ENCODE data around the gene FBXO46.
"Not testable (repeated sequence)": the region's sequence is repeated elsewhere in the genome, so short reads cannot be mapped to it uniquely, and the experiment has no call there.

FBXO46 gene

DNA sequence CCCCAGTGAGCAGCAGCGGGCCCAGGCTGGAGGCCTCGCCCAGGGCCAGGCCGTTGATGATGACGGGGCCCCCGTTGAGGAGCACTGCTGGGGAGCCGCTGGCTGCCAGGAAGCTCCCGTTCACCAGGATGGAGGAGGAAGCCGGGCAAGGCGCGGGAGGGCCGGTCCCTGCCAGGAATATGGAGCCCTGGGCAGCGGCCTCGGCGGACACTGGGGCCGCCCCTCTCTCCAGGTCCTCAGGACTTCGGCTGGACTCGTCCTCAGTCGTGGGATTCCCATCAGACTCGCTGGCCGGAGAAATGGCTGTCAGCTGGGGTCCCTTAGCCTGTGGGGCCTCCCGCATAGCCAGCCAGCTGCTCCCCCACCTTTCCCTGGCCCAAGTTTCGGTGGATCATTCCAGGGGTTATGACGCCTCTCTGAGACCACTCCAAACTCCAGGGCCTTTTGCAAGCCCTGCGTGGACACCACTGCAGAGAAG lies 36.2 kb upstream of the FBXO46 start:
- DNase-seq (ENCODE audit: low read depth, low spot score), result no peak
- H3K27ac ChIP-seq, result peak overlapping the region; percentile 84

GRCh38 chr19:45766296-45766868 lies 35.7 kb upstream of the FBXO46 start:
- DNase-seq (ENCODE audit: low read depth, low spot score), result no peak
- H3K27ac ChIP-seq, result peak overlapping the region; percentile 84

DNA sequence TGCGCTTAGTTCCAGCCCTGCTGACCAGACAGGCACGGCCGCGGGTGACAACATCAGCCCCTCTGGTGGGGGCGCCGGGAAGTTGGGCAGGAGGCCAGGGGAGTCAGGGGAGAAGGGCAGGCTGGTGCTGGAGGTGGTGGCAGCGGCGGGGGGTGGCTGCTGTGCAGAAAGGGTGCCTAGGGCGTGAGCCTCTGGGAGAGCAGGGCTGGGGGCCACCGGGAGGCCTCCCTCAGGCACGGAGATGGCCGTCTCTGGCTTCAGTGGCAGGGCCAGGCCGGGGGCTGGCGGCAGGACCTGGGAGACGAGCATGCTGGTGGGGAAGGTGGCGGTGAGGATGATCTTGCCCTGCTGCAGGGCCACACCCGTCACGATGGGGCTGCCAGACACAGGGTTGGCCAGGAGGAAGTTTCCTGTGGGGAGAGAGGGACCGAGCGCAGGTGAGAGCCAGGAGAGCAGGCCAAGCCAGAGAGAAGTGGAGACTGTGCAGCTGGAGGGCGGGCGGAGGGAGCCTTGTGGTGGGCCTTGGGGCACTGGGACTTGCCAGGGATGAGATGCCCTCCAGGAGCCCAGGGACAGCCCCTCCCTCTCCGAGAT lies 35.1 kb upstream of the FBXO46 start:
- no peak overlapping the region for H3K27ac ChIP-seq
- DNase-seq (ENCODE audit: low read depth, low spot score), result no peak

- H3K27ac ChIP-seq, result no peak overlapping the region
- no peak for DNase-seq (ENCODE audit: low read depth, low spot score)
These were observed 34.4 kb upstream of the FBXO46 start for GRCh38 chr19:45764945-45765701.

GRCh38 chr19:45764475-45764874 lies 33.8 kb upstream of the FBXO46 start:
- DNase-seq (ENCODE audit: low read depth, low spot score), result no peak
- no peak overlapping the region for H3K27ac ChIP-seq

DNA sequence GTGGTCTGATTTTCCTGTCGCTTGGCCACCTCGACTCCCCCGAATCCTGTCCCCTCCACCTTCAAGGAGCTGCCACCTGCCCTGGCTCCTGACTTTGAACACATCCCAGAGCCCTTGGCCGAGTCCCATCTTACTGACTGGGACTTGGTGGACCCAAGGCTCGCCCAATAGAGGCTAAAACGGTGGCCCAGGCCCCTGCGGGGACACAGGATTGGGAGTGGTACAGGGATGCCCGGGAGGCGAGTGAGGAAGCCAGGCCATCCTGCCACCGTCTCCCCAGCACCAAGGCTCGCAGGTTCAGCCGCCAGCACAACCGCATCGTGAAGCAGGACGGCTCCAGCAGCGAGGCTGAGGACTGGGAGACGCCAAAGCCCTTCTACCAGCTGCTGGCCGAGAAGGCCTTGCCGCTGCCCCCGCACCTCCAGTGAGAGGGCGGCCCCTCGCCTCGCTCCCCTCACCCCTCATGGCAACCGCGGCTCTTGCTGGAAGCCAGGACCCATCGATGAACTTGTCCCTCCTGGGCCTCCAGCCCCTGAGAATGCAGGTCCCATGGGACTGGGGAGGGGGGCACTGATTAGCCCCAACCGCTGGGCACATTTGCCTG lies 33.1 kb upstream of the FBXO46 start:
- no peak overlapping the region for H3K27ac ChIP-seq
- DNase-seq (ENCODE audit: low read depth, low spot score), result no peak

DNA sequence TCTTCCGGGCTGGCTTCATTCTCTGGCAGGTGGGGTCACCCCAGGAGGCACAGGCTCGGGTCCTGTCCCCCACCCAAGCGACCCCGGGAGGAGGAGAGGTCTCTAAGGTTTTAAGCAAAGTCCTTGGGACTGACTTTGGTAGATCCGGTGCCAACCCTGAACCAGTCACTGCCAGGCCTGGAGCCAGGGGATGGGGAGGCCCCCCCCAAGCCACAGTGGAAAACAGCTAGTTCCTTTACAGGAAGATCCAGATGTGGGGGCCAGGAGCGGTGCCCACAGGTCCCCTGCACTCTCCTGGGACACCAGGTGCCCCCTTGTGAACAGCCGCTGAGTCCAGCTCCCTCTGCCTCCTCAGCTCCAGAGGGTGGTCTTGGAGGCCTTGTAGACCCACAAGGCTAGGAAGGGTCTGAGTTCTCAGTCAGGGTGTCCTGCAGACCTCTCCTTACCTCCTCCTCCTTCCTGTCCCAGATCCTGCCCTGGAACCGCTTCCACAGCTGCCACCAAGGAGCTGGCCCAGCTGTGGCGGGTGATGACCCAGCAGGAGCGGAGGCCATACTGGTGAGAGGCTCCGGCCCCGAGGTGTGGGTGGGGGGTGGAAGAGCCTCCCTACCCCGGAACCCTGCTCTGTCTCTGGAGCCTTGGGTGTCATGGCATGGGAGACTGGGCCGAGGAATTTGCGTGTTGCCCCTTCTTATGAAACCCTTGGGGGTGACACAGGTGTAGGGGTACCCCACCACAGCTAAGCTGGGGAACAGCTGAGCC lies 32.4 kb upstream of the FBXO46 start:
- no peak overlapping the region for H3K27ac ChIP-seq
- DNase-seq (ENCODE audit: low read depth, low spot score), result no peak

DNA sequence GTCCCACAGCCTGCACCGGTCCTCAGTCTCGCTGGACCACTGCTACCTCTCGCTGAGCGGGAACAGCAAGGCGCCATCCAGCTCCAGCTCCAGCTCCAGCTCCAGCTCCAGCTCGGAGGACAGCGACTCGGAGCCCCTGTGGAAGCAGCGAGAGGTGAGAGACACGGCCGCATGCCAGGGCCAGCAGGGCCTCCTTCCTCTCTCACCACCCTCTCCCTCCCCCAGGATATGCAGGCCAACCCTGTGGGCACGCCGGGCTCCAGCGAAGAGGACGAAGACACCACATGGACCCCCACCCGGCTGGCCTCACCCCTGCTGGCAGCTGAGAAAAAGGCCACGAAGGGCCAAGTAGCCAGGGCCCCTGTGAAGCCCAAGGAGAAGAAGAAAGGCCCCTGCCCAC lies 31.0 kb upstream of the FBXO46 start:
- H3K27ac ChIP-seq, result no peak overlapping the region
- no peak for DNase-seq (ENCODE audit: low read depth, low spot score)

DNA sequence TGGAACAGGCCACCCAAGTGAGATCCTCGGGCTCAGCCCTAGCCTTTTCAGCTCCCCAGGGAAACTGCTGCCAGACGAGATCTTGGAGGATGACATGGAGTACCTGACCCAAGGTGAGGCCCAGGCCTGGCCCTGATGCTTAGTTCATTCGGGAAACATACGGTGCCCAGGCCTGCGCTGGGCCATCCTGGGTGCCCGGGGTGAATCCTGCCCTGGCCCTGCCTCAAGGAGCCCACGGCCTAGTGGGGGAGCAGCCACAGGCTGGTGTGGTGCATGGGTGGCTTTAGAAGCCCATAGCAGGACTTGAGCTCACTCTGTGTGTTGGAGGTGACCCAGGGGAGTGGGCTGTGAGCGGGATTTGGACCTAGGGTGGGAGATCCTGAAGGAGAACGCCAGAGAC lies 28.2 kb upstream of the FBXO46 start:
- no peak for DNase-seq (ENCODE audit: low read depth, low spot score)
- no peak overlapping the region for H3K27ac ChIP-seq

DNA sequence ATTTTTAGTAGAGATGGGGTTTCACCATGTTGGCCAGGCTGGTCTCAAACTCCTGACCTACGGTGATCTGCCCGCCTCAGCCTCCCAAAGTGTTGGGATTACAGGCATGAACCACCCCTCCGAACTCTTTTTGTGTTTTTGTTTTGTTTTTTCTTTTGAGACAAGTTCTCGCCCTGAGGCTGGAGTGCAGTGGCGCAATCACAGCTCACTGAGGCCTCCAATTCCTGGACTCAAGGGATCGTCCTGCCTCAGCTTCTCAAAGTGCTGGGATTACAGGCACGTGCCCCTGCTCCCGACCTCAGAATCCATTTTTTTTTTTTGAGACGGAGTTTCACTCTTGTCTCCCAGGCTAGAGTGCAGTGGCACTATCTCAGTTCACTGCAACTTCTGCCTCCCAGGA lies 27.0 kb upstream of the FBXO46 start:
- H3K27ac ChIP-seq, result no peak overlapping the region
- no peak for DNase-seq (ENCODE audit: low read depth, low spot score)

GRCh38 chr19:45754323-45754722 lies 23.6 kb upstream of the FBXO46 start:
- no peak for DNase-seq (ENCODE audit: low read depth, low spot score)
- no peak overlapping the region for H3K27ac ChIP-seq

DNA sequence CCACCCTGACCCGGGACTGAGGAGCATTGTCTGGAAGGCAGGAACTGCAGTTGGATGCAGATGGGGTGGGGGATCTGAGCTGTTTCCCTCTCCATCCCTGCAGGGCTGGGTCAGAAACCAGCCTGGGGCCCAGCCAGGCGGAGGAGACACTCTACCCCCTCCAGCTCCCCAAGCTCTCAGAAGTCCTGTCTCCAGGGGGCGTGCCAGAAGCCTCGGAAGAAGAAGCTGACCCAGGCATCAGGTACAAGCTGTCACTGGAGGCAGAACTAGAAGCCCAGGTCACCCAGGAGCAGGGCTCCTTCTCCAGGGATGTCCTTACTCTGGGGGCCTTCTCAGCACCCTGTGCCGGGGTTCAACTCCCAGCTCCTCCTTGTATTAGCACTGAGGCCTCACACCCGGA lies 22.9 kb upstream of the FBXO46 start:
- DNase-seq (ENCODE audit: low read depth, low spot score), result no peak
- H3K27ac ChIP-seq, result no peak overlapping the region

GRCh38 chr19:45752639-45753038 lies 21.9 kb upstream of the FBXO46 start:
- DNase-seq (ENCODE audit: low read depth, low spot score), result peak; percentile 90
- H3K27ac ChIP-seq, result peak overlapping the region; percentile 62

GRCh38 chr19:45751483-45751882 lies 20.8 kb upstream of the FBXO46 start:
- not testable (repeated sequence) for DNase-seq (ENCODE audit: low read depth, low spot score); H3K27ac ChIP-seq

GRCh38 chr19:45747513-45747912 lies 16.8 kb upstream of the FBXO46 start:
- no peak for DNase-seq (ENCODE audit: low read depth, low spot score)

GRCh38 chr19:45746866-45747265 lies 16.2 kb upstream of the FBXO46 start:
- H3K27ac ChIP-seq, result no peak overlapping the region
- no peak for DNase-seq (ENCODE audit: low read depth, low spot score)

More at GRCh38 chr19:45747513-45747912, 16.8 kb upstream of the FBXO46 start:
- no peak overlapping the region for H3K27ac ChIP-seq

DNA sequence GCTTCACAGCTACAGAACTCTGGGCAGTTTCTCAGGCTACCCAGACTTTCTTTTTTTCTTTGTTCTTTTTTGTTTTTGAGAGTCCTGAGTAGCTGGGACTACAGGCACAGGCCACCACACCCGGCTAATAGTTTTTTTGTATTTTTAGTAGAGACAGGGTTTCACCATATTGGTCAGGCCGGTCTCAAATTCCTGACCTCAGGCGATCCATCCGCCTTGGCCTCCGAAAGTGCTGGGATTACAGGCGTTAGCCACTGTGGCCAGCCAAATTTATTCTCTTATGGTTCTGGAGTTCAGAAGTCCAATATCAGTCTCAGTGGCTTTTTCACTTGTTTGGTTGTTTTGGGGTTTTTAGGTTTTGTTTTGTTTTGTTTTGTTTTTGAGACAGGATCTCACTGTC lies 14.9 kb upstream of the FBXO46 start:
- no peak overlapping the region for H3K27ac ChIP-seq
- no peak for DNase-seq (ENCODE audit: low read depth, low spot score)

DNA sequence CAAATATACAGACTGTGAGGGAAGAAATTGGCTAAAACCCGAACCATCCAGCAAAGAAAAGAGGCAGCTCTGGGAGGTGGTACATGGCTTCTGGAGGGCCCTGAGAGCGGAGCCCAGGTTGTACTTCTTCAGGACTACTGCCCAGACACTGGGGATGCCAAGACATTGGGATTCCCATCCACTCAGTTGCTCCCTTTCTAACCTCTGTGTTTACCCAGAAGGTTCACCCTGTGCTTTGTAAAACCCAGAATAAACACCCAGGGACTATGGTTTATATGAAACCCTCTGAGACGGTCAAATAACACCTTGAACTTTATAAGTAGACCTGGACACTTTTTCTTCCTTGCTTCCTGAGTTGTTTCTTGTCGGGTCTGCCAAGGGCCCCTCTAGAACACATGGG lies 12.3 kb upstream of the FBXO46 start:
- DNase-seq (ENCODE audit: low read depth, low spot score), result no peak
- no peak overlapping the region for H3K27ac ChIP-seq

- DNase-seq (ENCODE audit: low read depth, low spot score), result no peak
- no peak overlapping the region for H3K27ac ChIP-seq
These were observed 9.1 kb upstream of the FBXO46 start for GRCh38 chr19:45739498-45740439.

Data from epithelial cell of prostate (primary cell).